A549 (cell line): ENCODE measurements around the gene TAGAP. TPM values are rescaled to one million over a fixed set of nuclear protein-coding genes. Genes with fewer than 3 reads are reported as not detected.

Source experiments
- ATAC-seq, 2 experiments: fragments of 200-7000 bp in 1 of 2; fragments of >200 bp in 1 of 2; cut with Nextera tagmentation in 1 of 2; cut with Tn5 transposase in 1 of 2; 3 replicates each; pipeline versions ENCODE4 v1.8.0 to v1.9.1; 2018 to 2020; ENCODE audit warnings: mild to moderate bottlenecking in 1 of 2, moderate library complexity in 1 of 2
- CTCF ChIA-PET: fragments of 300-600 bp; sonication (Branson Sonifier 250); formaldehyde crosslinking; extraction: SDS; loops from one replicate; lab custom pipeline; 2021; ENCODE audit warnings: antibody characterized with exemption, inconsistent platforms; lab: Yijun Ruan, JAX
- POLR2A ChIA-PET: fragments of 350-600 bp; formaldehyde crosslinking; extraction: SDS; loops from one replicate; lab custom pipeline; 2021; ENCODE audit warnings: antibody characterized with exemption, inconsistent platforms; lab: Yijun Ruan, JAX
- DNase-seq, 2 experiments: peaks; one replicate each; pipeline versions ENCODE4 v3.0.0 to v3.0.0-alpha.2; 2011 to 2016; ENCODE audit warnings: low read depth in 1 of 2, low spot score in 1 of 2
- FAIRE-seq: peaks from 2 replicates; lab custom pipeline; 2011; peaks lifted over from hg19 to GRCh38; lab: Jason Lieb, UNC
- H3K27ac ChIP-seq, 2 experiments: fragments of >200 bp; sonication (Bioruptor Twin); formaldehyde crosslinking; 3 replicates each; pipeline ENCODE4 v1.5.1; 2016 to 2017
- H3K4me1 ChIP-seq: fragments of >200 bp; sonication (Bioruptor Twin); formaldehyde crosslinking; 3 replicates; pipeline ENCODE4 v1.6.1; 2016
- H3K4me2 ChIP-seq: fragments of >200 bp; sonication (Bioruptor Twin); formaldehyde crosslinking; 3 replicates; pipeline ENCODE4 v1.6.1; 2016
- H3K4me3 ChIP-seq: fragments of >200 bp; sonication (Bioruptor Twin); formaldehyde crosslinking; 3 replicates; pipeline ENCODE4 v1.5.1; 2016
- H3K9me3 ChIP-seq: fragments of >200 bp; sonication (Bioruptor Twin); formaldehyde crosslinking; 3 replicates; pipeline ENCODE4 v1.6.1; 2016
- BHLHE40 ChIP-seq: IDR thresholded peaks from 2 replicates; pipeline ENCODE4 v1.6.1; 2012; ENCODE audit warnings: low read depth, low read length, inconsistent platforms
- EHMT2 ChIP-seq: fragments of 200-600 bp; sonication (generic); IDR thresholded peaks from 2 replicates; pipeline ENCODE4 v1.6.1; 2016; ENCODE audit warnings: antibody characterized with exemption, low read depth, mild to moderate bottlenecking, moderate library complexity
- HDAC2 ChIP-seq: fragments of 200-600 bp; sonication (generic); IDR thresholded peaks from 2 replicates; pipeline ENCODE4 v1.6.1; 2016
- HOXA7 ChIP-seq: fragments of 250-450 bp; sonication (Bioruptor Pico); IDR thresholded peaks from 2 replicates; pipeline ENCODE4 v1.5.0; 2020; ENCODE audit warnings: mild to moderate bottlenecking, moderate library complexity
- HOXB13 ChIP-seq: fragments of 250-450 bp; sonication (Bioruptor Pico); IDR thresholded peaks from 2 replicates; pipeline ENCODE4 v1.5.0; 2020; ENCODE audit warnings: low read depth, mild to moderate bottlenecking, moderate library complexity
- JUNB ChIP-seq: fragments of >200 bp; sonication (Bioruptor Twin); formaldehyde crosslinking; IDR thresholded peaks from 2 replicates; pipeline ENCODE4 v1.6.1; 2016
- ZNF302 ChIP-seq: fragments of 250-450 bp; sonication (Bioruptor Pico); IDR thresholded peaks from 2 replicates; pipeline ENCODE4 v1.9.0; 2021; ENCODE audit warnings: inconsistent platforms, mild to moderate bottlenecking, moderate library complexity
- WGBS: methylation state at CpG from one replicate; pipeline ENCODE4 v1.1.6; 2017; ENCODE audit errors: missing lambda C conversion rate; 5-methylcytosine and 5-hydroxymethylcytosine counted together
- polyA plus RNA-seq, 4 experiments: library from polyadenylated mRNA; depleted of rRNA in 3 of 4; stranded (reverse); fragments of >200 nt; fragmentation: RNase III in 1 of 4; extraction: RNeasy Plus Mini Kit Qiagen cat#74134 plus additional on column Dnase treatment in 1 of 4; gene quantifications; 2 replicates in 3 of 4; 3 replicates in 1 of 4; pipeline ENCODE4 v1.2.3, GENCODE V29; 2011 to 2017
- TF ChIP-seq, protein P1 (sequence below): fragments of 250-450 bp; sonication (Bioruptor Pico); IDR thresholded peaks from 2 replicates; pipeline ENCODE4 v1.5.0; 2020; ENCODE audit warnings: low read depth, mild to moderate bottlenecking, moderate library complexity
- TF ChIP-seq, protein P2 (sequence below): IDR thresholded peaks from 2 replicates; pipeline ENCODE4 v1.6.1; 2012
- TF ChIP-seq, protein P3 (sequence below): IDR thresholded peaks from 2 replicates; pipeline ENCODE4 v1.6.1; 2012; ENCODE audit warnings: low read depth, borderline replicate concordance
- TF ChIP-seq, protein P4 (sequence below): fragments of >200 bp; sonication (Bioruptor Twin); formaldehyde crosslinking; IDR thresholded peaks from 3 replicates; pipeline ENCODE4 v1.5.1; 2016

TAGAP gene
- polyA plus RNA-seq, 2 of the 4 experiments (the other 2 are of a cell fraction): not detected

DNA sequence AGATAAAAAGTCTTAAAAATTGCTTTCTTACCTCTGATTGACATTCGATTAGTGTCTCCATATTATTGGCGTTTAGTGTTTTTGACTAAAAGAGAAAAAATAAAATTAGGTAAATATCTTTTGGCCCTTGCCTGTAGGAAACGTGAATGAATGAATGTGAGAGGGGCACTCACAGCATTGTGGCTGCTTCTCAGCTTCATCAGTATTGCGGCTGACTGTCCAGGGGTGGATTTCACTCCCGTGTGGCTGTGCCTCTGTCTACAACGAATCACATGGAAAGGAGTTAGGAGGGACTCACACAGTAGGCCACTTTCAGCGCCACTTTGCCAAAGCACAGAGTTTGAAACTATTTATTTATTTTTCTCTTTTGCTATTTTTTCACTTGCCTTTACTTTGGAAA, 844 bp downstream of the TAGAP start (continued):
- TF ChIP-seq JUNB: no peak

DNA sequence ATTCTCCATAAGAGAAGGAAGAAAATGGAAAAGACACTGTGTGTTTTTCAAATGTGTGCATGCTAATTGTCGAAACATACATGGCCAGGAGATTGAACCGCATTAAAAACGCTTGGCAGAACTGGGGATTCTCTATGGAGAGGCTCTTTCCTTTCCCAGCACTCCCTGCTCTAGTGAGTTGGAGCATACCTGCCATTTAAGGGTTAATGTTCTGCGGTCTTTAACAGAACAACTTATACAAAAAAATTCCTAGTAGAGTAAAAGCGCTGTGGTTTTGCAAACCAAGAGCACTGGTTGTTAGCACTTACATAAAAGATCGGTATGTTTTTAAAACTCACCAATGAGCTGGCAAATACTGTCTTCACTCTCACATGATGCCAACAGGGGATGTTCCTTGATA, 1.5 kb downstream of the TAGAP start:
- ChIA-PET POLR2A (no interaction called here), CTCF (interaction anchor here (0.8 to 4.4 kb wide), 8 partner anchors 11 to 60 kb away, joined by 3 to 30 read pairs (median 4); no protein-coding TSS in a partner anchor)
- 70% methylated on average over 6 of the region's 6 CpGs for WGBS
- FAIRE-seq (no peak), DNase-seq (no peak), ATAC-seq (no peak)
- H3K4me1 ChIP-seq: no peaks in the 10 kb centered on the region
- no peak overlapping the region for H3K4me3 ChIP-seq
- H3K4me2 ChIP-seq: no peak overlapping the region
- H3K27ac ChIP-seq: no peak overlapping the region
- TF ChIP-seq HDAC2 (no peak), HOXA7 (CRISPR knock-in tag) (no peak), HOXB13 (CRISPR knock-in tag) (no peak), ZNF302 (CRISPR knock-in tag) (no peak), EHMT2 (no peak)
- TF ChIP-seq, protein P1, sequence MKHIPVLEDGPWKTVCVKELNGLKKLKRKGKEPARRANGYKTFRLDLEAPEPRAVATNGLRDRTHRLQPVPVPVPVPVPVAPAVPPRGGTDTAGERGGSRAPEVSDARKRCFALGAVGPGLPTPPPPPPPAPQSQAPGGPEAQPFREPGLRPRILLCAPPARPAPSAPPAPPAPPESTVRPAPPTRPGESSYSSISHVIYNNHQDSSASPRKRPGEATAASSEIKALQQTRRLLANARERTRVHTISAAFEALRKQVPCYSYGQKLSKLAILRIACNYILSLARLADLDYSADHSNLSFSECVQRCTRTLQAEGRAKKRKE (CRISPR knock-in tag): no peak
- TF ChIP-seq, protein P2, sequence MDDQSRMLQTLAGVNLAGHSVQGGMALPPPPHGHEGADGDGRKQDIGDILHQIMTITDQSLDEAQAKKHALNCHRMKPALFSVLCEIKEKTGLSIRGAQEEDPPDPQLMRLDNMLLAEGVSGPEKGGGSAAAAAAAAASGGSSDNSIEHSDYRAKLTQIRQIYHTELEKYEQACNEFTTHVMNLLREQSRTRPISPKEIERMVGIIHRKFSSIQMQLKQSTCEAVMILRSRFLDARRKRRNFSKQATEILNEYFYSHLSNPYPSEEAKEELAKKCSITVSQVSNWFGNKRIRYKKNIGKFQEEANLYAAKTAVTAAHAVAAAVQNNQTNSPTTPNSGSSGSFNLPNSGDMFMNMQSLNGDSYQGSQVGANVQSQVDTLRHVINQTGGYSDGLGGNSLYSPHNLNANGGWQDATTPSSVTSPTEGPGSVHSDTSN: no peak
- TF ChIP-seq, protein P3, sequence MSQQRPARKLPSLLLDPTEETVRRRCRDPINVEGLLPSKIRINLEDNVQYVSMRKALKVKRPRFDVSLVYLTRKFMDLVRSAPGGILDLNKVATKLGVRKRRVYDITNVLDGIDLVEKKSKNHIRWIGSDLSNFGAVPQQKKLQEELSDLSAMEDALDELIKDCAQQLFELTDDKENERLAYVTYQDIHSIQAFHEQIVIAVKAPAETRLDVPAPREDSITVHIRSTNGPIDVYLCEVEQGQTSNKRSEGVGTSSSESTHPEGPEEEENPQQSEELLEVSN: no peak
- TF ChIP-seq, protein P4, sequence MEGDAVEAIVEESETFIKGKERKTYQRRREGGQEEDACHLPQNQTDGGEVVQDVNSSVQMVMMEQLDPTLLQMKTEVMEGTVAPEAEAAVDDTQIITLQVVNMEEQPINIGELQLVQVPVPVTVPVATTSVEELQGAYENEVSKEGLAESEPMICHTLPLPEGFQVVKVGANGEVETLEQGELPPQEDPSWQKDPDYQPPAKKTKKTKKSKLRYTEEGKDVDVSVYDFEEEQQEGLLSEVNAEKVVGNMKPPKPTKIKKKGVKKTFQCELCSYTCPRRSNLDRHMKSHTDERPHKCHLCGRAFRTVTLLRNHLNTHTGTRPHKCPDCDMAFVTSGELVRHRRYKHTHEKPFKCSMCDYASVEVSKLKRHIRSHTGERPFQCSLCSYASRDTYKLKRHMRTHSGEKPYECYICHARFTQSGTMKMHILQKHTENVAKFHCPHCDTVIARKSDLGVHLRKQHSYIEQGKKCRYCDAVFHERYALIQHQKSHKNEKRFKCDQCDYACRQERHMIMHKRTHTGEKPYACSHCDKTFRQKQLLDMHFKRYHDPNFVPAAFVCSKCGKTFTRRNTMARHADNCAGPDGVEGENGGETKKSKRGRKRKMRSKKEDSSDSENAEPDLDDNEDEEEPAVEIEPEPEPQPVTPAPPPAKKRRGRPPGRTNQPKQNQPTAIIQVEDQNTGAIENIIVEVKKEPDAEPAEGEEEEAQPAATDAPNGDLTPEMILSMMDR: no peak
- no peaks in the 10 kb centered on the region for H3K9me3 ChIP-seq

DNA sequence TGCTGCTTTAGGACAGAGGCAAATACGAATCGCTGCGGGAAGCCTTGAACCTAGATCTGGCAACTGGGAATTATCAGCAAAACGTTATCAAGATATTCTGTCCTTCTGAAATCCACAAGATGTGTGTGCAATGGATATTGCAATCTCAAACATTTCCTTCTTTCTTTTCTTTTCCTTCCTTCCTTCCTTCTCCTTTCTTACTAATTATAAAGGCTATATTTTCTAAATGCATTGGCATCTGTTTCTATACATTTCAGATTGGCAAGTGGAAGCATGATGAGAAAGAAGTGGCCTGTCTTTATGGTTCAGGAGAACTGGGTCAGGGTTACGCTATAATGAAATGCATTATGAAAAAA, 2.0 kb downstream of the TAGAP start:
- DNase-seq (no peak), ATAC-seq (no peak), FAIRE-seq (no peak)
- H3K4me1 ChIP-seq: no peaks in the 10 kb centered on the region
- TF ChIP-seq BHLHE40: no peak
- TF ChIP-seq, protein P4: peak; percentile 11; the same call in 1 of the 3 replicates
- POLR2A ChIA-PET: no interaction called here
- no peak overlapping the region for H3K27ac ChIP-seq
- CTCF ChIA-PET: interaction anchor here (0.7 to 4.4 kb wide), 9 partner anchors 15 to 92 kb away, joined by 3 to 30 read pairs (median 4); no protein-coding TSS in a partner anchor
- H3K4me2 ChIP-seq: 0 out of 3 replicates have a peak overlapping the region, but pooled peaks have one; percentile 20
- no peak overlapping the region for H3K4me3 ChIP-seq
- no peaks in the 10 kb centered on the region for H3K9me3 ChIP-seq
- 18% methylated on average over 5 of the region's 5 CpGs for WGBS
